Keratinocyte (primary cell): ENCODE data around the gene CROT. TPM values are rescaled to one million over a fixed set of nuclear protein-coding genes. Genes with fewer than 3 reads are reported as not detected.

Experiments
- DNase-seq: peaks from one replicate; pipeline ENCODE4 v3.0.0-alpha.2; 2011; ENCODE audit warnings: low read depth, missing footprints, low spot score
- FAIRE-seq: peaks from 2 replicates; lab custom pipeline; 2011; peaks lifted over from hg19 to GRCh38; lab: Jason Lieb, UNC
- H2AFZ ChIP-seq: 2 replicates; pipeline ENCODE4 v1.6.0; 2012; ENCODE audit warnings: low read length, control low read depth, inconsistent platforms; ENCODE audit not compliant: control insufficient read depth
- H3K27ac ChIP-seq: 2 replicates; pipeline ENCODE4 v1.5.1; 2011; ENCODE audit warnings: low read length; ENCODE audit not compliant: control insufficient read depth, insufficient read depth
- H3K27me3 ChIP-seq: 3 replicates; pipeline ENCODE4 v1.6.0; 2011; ENCODE audit warnings: low read length; ENCODE audit not compliant: control insufficient read depth, insufficient read depth; ENCODE audit errors: extremely low read depth
- H3K36me3 ChIP-seq, 2 experiments: 2 replicates in 1 of 2; 3 replicates in 1 of 2; pipeline ENCODE4 v1.5.1; 2011; ENCODE audit warnings: low read length in 2 of 2, mild to moderate bottlenecking in 1 of 2; ENCODE audit not compliant: control insufficient read depth in 2 of 2, insufficient read depth in 2 of 2; ENCODE audit errors: extremely low read depth in 1 of 2
- H3K4me1 ChIP-seq: 3 replicates; pipeline ENCODE4 v1.5.1; 2011; ENCODE audit warnings: low read length; ENCODE audit not compliant: control insufficient read depth, insufficient read depth; ENCODE audit errors: extremely low read depth
- H3K4me2 ChIP-seq: 3 replicates; pipeline ENCODE4 v1.6.0; 2011; ENCODE audit warnings: low read depth, low read length; ENCODE audit not compliant: control insufficient read depth, insufficient read depth; ENCODE audit errors: extremely low read depth
- H3K4me3 ChIP-seq, 3 experiments: fragments of 200-600 bp in 1 of 3; sonication (generic) in 1 of 3; 2 replicates in 2 of 3; 3 replicates in 1 of 3; pipeline ENCODE4 v1.5.1; 2011 to 2016; ENCODE audit warnings: low read length in 3 of 3, mild to moderate bottlenecking in 3 of 3, control low read depth in 2 of 3, inconsistent platforms in 1 of 3, low read depth in 1 of 3, mixed read lengths in 1 of 3, mixed run types in 1 of 3, moderate library complexity in 1 of 3; ENCODE audit not compliant: control insufficient read depth in 2 of 3, insufficient read depth in 2 of 3; ENCODE audit errors: extremely low read depth in 1 of 3
- H3K79me2 ChIP-seq: 2 replicates; pipeline ENCODE4 v1.6.0; 2012; ENCODE audit warnings: low read length; ENCODE audit not compliant: control insufficient read depth, insufficient read depth
- H3K9ac ChIP-seq: 3 replicates; pipeline ENCODE4 v1.6.0; 2011; ENCODE audit warnings: low read length; ENCODE audit not compliant: control insufficient read depth, insufficient read depth; ENCODE audit errors: extremely low read depth
- H3K9me1 ChIP-seq: 3 replicates; pipeline ENCODE4 v1.6.0; 2011; ENCODE audit warnings: low read length; ENCODE audit not compliant: control insufficient read depth, insufficient read depth; ENCODE audit errors: extremely low read depth
- H3K9me3 ChIP-seq: 2 replicates; pipeline ENCODE4 v1.5.1; 2012; ENCODE audit warnings: low read depth, low read length; ENCODE audit not compliant: control insufficient read depth
- H4K20me1 ChIP-seq: 3 replicates; pipeline ENCODE4 v1.6.0; 2011; ENCODE audit warnings: low read length; ENCODE audit not compliant: control insufficient read depth, insufficient read depth; ENCODE audit errors: extremely low read depth
- EZH2 ChIP-seq: IDR thresholded peaks from one replicate; pipeline ENCODE4 v1.6.1; 2012; ENCODE audit warnings: inconsistent platforms, mild to moderate bottlenecking, low read length, moderate library complexity
- dilution Hi-C: fragments of 300-500 bp; cut with MboI; formaldehyde crosslinking; loops from one replicate; pipeline ENCODE4 v1.7.0; 2020; ENCODE audit warnings: low sequenced_read_pairs; ENCODE audit not compliant: extremely low pct_ligation_motif_present
- polyA plus RNA-seq, 5 experiments: library from polyadenylated mRNA; depleted of rRNA in 3 of 5; stranded (reverse) in 3 of 5; stranded (forward) in 1 of 5; unstranded in 1 of 5; fragments of >200 nt; gene quantifications; 1 replicate in 1 of 5; 2 replicates in 3 of 5; 3 replicates in 1 of 5; pipeline versions ENCODE4 v1.2.1 to v1.2.3, GENCODE V29; 2011 to 2012; ENCODE audit warnings: missing spikeins in 2 of 5, low read depth in 1 of 5, low replicate concordance in 1 of 5
- TF ChIP-seq, protein P1 (sequence below), 3 experiments: IDR thresholded peaks in 1 of 3; conservative IDR thresholded peaks in 1 of 3; optimal IDR thresholded peaks in 1 of 3; 2 replicates in 2 of 3; 3 replicates in 1 of 3; pipeline versions ENCODE3 to v1.5.1; 2011; ENCODE audit warnings: low read length in 3 of 3, mild to moderate bottlenecking in 3 of 3, moderate library complexity in 2 of 3, control low read depth in 1 of 3, inconsistent platforms in 1 of 3; ENCODE audit not compliant: insufficient read depth in 2 of 3; ENCODE audit errors: extremely low read depth in 1 of 3

Gene CROT
- polyA plus RNA-seq, 1 donor (not counting 4 experiments of a cell fraction or from before 2014, with no cell fraction given): 22.3 TPM

- dilution Hi-C loops: no loop called here
- no peak for FAIRE-seq
- Histone ChIP-seq H3K79me2 (no peaks in the 10 kb centered on the region), H2AFZ (peak overlapping the region; percentile 84), H3K27ac (peak overlapping the region; percentile 74), H3K36me3 (no peaks in the 10 kb centered on the region), H3K4me2 (peak overlapping the region; percentile 90), H3K27me3 (no peaks in the 10 kb centered on the region), H3K4me1 (peaks cover 37% of the 10 kb centered on the region), H3K9me1 (no peaks in the 10 kb centered on the region), H3K9me3 (no peaks in the 10 kb centered on the region), H3K9ac (peak overlapping the region; percentile 49), H3K4me3 (peak overlapping the region in 1 of 3 experiments; percentile 23), H4K20me1 (no peaks in the 10 kb centered on the region)
- TF ChIP-seq, protein P1, sequence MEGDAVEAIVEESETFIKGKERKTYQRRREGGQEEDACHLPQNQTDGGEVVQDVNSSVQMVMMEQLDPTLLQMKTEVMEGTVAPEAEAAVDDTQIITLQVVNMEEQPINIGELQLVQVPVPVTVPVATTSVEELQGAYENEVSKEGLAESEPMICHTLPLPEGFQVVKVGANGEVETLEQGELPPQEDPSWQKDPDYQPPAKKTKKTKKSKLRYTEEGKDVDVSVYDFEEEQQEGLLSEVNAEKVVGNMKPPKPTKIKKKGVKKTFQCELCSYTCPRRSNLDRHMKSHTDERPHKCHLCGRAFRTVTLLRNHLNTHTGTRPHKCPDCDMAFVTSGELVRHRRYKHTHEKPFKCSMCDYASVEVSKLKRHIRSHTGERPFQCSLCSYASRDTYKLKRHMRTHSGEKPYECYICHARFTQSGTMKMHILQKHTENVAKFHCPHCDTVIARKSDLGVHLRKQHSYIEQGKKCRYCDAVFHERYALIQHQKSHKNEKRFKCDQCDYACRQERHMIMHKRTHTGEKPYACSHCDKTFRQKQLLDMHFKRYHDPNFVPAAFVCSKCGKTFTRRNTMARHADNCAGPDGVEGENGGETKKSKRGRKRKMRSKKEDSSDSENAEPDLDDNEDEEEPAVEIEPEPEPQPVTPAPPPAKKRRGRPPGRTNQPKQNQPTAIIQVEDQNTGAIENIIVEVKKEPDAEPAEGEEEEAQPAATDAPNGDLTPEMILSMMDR (optimal IDR thresholded peaks at IDR 0.05 in 1 of 3, IDR thresholded peaks at IDR 0.05 in 1 of 3, conservative IDR thresholded peaks at IDR 0.05 in 1 of 3; ENCODE audit: extremely low read depth in 1 of 3, insufficient read depth in 2 of 3, low read length in 3 of 3): no peak
- TF ChIP-seq EZH2: no peak
- DNase-seq: no peak
These were observed 29.3 kb upstream of the CROT start for GRCh38 chr7:87316097-87316700.

- peak; percentile 81 for FAIRE-seq
- dilution Hi-C loops: no loop called here
- no peak for TF ChIP-seq EZH2
- TF ChIP-seq, protein P1 (optimal IDR thresholded peaks at IDR 0.05 in 1 of 3, IDR thresholded peaks at IDR 0.05 in 1 of 3, conservative IDR thresholded peaks at IDR 0.05 in 1 of 3; ENCODE audit: extremely low read depth in 1 of 3, insufficient read depth in 2 of 3, low read length in 3 of 3): no peak
These were observed 28.5 kb upstream of the CROT start for GRCh38 chr7:87316846-87317552.

More at GRCh38 chr7:87316846-87317552, 28.5 kb upstream of the CROT start:
- H3K4me1 ChIP-seq: peaks cover 37% of the 10 kb centered on the region
- peak overlapping the region; percentile 90 for H3K4me2 ChIP-seq
- no peaks in the 10 kb centered on the region for H3K9me3 ChIP-seq
- no peaks in the 10 kb centered on the region for H4K20me1 ChIP-seq
- no peaks in the 10 kb centered on the region for H3K79me2 ChIP-seq
- H3K9ac ChIP-seq: peak overlapping the region; percentile 45
- H2AFZ ChIP-seq: peak overlapping the region; percentile 80
- H3K27ac ChIP-seq: peak overlapping the region; percentile 74
- H3K9me1 ChIP-seq: no peaks in the 10 kb centered on the region
- peak; percentile 58 for DNase-seq
- peak overlapping the region in 2 of 3 experiments; percentile 1 to 2 for H3K4me3 ChIP-seq
- no peaks in the 10 kb centered on the region for H3K27me3 ChIP-seq
- H3K36me3 ChIP-seq: no peaks in the 10 kb centered on the region
